ENCODE measurements around the gene TRIM9.
"Not testable (repeated sequence)": the region's sequence is repeated elsewhere in the genome, so short reads cannot be mapped to it uniquely, and the experiment has no call there.

TRIM9 gene

DNA sequence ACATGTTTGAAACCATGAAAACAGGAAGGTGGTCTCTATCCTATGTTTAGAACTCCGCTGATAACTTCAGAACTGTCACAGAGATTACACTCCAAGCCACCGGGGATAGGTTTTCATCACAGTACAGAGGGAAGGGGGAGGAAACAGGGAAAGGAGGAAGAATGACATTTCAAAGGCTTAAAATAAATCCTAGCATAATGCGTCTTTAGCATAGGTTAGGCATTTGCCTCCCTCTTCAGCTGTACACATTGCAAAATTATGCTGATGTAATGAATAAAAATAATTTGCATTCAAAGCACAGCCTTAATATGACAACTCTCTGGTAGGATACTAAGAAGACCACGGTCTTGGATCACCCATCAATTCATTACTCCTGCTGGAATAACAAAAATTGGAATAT, 96.3 kb downstream of the TRIM9 start:
- Histone ChIP-seq H3K4me3 (ENCODE audit: low read depth in 1 of 5, low read length in 5 of 5) (no peak overlapping the region), H3K9me3 (ENCODE audit: control insufficient read depth in 5 of 5, low read length in 5 of 5) (no peaks in the 10 kb centered on the region), H3K36me3 (ENCODE audit: control insufficient read depth in 5 of 5, insufficient read depth in 5 of 5, low read length in 5 of 5) (no peaks in the 10 kb centered on the region), H3K4me1 (ENCODE audit: control insufficient read depth in 5 of 5, insufficient read depth in 5 of 5, low read length in 5 of 5) (no peaks in the 10 kb centered on the region), H3K27me3 (ENCODE audit: control insufficient read depth in 5 of 5, insufficient read depth in 4 of 5, low read length in 5 of 5) (no peaks in the 10 kb centered on the region), H3K27ac (ENCODE audit: low read depth, low read length) (no peak overlapping the region), H3K9ac (ENCODE audit: low read length in 5 of 5) (no peak overlapping the region)

GRCh38 chr14:50997712-50998111, 97.2 kb downstream of the TRIM9 start:
- H3K36me3 ChIP-seq (ENCODE audit: control insufficient read depth in 5 of 5, insufficient read depth in 5 of 5, low read length in 5 of 5), result no peaks in the 10 kb centered on the region
- no peak overlapping the region for H3K4me3 ChIP-seq (ENCODE audit: low read depth in 1 of 5, low read length in 5 of 5)
- no peaks in the 10 kb centered on the region for H3K27me3 ChIP-seq (ENCODE audit: control insufficient read depth in 5 of 5, insufficient read depth in 4 of 5, low read length in 5 of 5)
- no peaks in the 10 kb centered on the region for H3K4me1 ChIP-seq (ENCODE audit: control insufficient read depth in 5 of 5, insufficient read depth in 5 of 5, low read length in 5 of 5)
- H3K9ac ChIP-seq (ENCODE audit: low read length in 5 of 5), result no peak overlapping the region
- H3K9me3 ChIP-seq (ENCODE audit: control insufficient read depth in 5 of 5, low read length in 5 of 5), result no peaks in the 10 kb centered on the region
- no peak overlapping the region for H3K27ac ChIP-seq (ENCODE audit: low read depth, low read length)

DNA sequence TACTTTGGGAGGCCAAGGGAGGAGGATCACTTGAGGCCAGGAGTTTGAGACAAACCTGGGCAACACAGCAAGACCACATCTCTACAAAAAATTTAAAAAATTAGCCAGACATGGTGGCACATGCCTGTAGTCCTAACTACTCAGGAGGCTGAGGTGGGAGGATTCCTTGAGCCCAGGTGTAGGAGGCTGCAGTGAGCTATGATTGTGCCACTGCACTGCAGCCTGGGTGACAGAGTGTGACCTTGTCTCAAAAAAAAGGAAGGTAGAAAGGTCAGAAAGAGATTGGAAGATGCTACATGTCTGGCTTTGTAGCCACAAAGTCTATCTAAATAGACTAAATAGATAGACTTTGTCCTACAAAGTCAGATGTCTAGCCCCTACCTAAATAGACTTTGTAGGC, 100.7 kb downstream of the TRIM9 start:
- not testable (repeated sequence) for H3K27ac ChIP-seq (ENCODE audit: low read depth, low read length); H3K27me3 ChIP-seq (ENCODE audit: control insufficient read depth in 5 of 5, insufficient read depth in 4 of 5, low read length in 5 of 5); H3K9ac ChIP-seq (ENCODE audit: low read length in 5 of 5); H3K4me3 ChIP-seq (ENCODE audit: low read depth in 1 of 5, low read length in 5 of 5); H3K36me3 ChIP-seq (ENCODE audit: control insufficient read depth in 5 of 5, insufficient read depth in 5 of 5, low read length in 5 of 5); H3K4me1 ChIP-seq (ENCODE audit: control insufficient read depth in 5 of 5, insufficient read depth in 5 of 5, low read length in 5 of 5); H3K9me3 ChIP-seq (ENCODE audit: control insufficient read depth in 5 of 5, low read length in 5 of 5)

DNA sequence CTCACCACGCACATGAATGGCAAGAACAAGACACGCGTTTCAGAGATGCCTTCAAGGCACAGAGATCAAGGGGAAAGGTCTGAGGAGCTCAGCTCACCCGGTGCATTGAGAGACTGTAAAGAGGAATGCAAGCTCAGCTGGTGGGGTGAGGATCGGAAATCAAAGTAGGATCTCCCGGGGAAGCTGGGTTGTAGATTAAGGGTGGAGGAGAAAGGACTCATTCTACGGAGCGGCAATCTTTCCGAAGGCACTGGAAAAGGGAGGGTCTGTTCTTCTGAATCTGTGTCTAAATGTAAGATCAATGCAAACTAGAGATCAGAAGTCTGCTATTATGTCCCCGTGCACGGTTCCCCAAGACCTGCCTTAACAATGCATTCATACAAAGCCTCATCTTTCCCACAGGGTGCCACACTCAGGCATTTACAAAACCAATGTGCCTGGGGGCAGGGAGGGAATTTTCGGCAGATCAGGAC, 109.0 kb downstream of the TRIM9 start:
- H3K4me1 ChIP-seq (ENCODE audit: control insufficient read depth in 5 of 5, insufficient read depth in 5 of 5, low read length in 5 of 5), result no peaks in the 10 kb centered on the region
- no peak overlapping the region for H3K9ac ChIP-seq (ENCODE audit: low read length in 5 of 5)
- no peaks in the 10 kb centered on the region for H3K36me3 ChIP-seq (ENCODE audit: control insufficient read depth in 5 of 5, insufficient read depth in 5 of 5, low read length in 5 of 5)
- H3K9me3 ChIP-seq (ENCODE audit: control insufficient read depth in 5 of 5, low read length in 5 of 5), result no peaks in the 10 kb centered on the region
- H3K27ac ChIP-seq (ENCODE audit: low read depth, low read length), result no peak overlapping the region
- H3K27me3 ChIP-seq (ENCODE audit: control insufficient read depth in 5 of 5, insufficient read depth in 4 of 5, low read length in 5 of 5), result peaks cover 0 to 5% (median 0%) of the 10 kb centered on the region in 5 donors
- H3K4me3 ChIP-seq (ENCODE audit: low read depth in 1 of 5, low read length in 5 of 5), result no peak overlapping the region

GRCh38 chr14:50985124-50985858, 109.6 kb downstream of the TRIM9 start:
- Histone ChIP-seq H3K4me1 (ENCODE audit: control insufficient read depth in 5 of 5, insufficient read depth in 5 of 5, low read length in 5 of 5) (no peaks in the 10 kb centered on the region), H3K36me3 (ENCODE audit: control insufficient read depth in 5 of 5, insufficient read depth in 5 of 5, low read length in 5 of 5) (no peaks in the 10 kb centered on the region), H3K27me3 (ENCODE audit: control insufficient read depth in 5 of 5, insufficient read depth in 4 of 5, low read length in 5 of 5) (peaks cover 0 to 5% (median 0%) of the 10 kb centered on the region in 5 donors), H3K9ac (ENCODE audit: low read length in 5 of 5) (no peak overlapping the region), H3K9me3 (ENCODE audit: control insufficient read depth in 5 of 5, low read length in 5 of 5) (no peaks in the 10 kb centered on the region), H3K27ac (ENCODE audit: low read depth, low read length) (no peak overlapping the region), H3K4me3 (ENCODE audit: low read depth in 1 of 5, low read length in 5 of 5) (no peak overlapping the region)

DNA sequence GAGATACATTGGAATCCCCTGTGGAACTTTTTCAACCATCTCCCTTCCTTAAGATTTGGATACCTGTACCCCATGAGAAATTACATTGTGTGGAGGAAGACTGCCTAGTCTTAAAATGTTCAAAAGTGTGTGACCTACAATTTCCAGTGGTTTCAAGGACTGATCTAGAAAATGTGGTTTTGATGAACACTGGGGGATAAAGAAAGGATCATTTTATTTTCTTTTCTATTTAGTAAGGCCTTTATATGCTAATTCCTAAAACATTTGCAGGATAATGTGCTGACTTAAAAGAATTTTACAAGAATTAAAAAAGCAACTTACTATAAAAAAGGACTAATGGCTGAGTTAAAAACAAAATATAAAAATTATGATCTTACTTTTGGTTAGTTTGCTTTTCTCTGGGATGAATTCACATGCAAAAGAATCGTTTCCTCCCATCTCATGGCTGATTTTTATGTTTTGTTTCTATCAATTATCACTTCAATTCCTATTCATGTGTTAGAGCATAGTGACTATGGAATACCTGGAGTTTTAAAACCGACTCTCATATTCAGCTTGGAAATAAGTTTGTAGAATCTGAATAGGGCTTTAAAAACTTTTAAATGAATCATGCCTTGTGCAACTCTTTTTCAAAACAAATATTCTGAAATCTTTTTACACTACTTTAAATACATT, 110.7 kb downstream of the TRIM9 start:
- H3K36me3 ChIP-seq (ENCODE audit: control insufficient read depth in 5 of 5, insufficient read depth in 5 of 5, low read length in 5 of 5), result no peaks in the 10 kb centered on the region
- no peak overlapping the region for H3K4me3 ChIP-seq (ENCODE audit: low read depth in 1 of 5, low read length in 5 of 5)
- no peaks in the 10 kb centered on the region for H3K9me3 ChIP-seq (ENCODE audit: control insufficient read depth in 5 of 5, low read length in 5 of 5)
- H3K9ac ChIP-seq (ENCODE audit: low read length in 5 of 5), result no peak overlapping the region
- peaks cover 0 to 5% (median 0%) of the 10 kb centered on the region in 5 donors for H3K27me3 ChIP-seq (ENCODE audit: control insufficient read depth in 5 of 5, insufficient read depth in 4 of 5, low read length in 5 of 5)
- no peak overlapping the region for H3K27ac ChIP-seq (ENCODE audit: low read depth, low read length)
- no peaks in the 10 kb centered on the region for H3K4me1 ChIP-seq (ENCODE audit: control insufficient read depth in 5 of 5, insufficient read depth in 5 of 5, low read length in 5 of 5)

DNA sequence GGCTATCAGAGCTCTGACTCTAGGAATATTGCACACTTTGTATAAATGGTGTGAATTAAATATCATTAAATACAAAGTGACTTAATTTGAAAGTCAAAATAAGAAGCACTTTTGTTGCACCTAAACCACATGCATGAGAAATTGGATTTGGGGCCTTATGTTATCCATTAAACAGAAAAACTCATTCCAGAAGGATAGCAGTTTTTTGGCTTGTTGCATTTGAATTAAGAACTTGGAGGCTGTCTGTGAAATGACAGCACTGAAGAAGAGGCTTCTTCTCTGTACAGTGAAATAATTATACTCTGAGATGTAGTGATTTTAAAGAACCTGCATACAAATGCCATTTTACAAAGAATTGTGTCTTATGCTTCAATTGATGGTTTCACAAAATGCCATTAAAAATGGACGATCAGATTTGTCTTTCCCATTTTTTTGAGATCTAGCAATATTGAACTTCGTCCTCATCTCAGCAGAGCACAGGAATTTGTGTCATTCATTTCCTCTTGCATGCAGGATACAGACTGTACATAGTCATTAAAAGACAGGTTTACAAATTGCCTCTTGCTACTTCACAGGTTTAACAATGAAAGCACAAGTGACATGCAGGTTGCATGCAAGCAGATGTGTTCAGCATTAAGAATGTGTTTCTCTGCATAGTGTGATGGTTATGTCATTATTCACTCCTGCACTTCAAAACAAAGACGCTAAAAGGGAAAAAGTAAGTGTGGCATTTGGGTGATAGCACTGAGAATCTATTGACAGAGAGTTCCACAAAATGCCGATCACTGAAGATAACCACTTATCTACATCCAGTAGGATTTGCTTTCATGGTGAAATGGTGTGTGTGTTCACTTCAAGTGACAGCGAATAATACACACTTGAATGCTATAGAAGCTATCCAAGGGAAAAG, 114.7 kb downstream of the TRIM9 start:
- Histone ChIP-seq H3K4me3 (ENCODE audit: low read depth in 1 of 5, low read length in 5 of 5) (no peak overlapping the region), H3K9me3 (ENCODE audit: control insufficient read depth in 5 of 5, low read length in 5 of 5) (no peaks in the 10 kb centered on the region), H3K27ac (ENCODE audit: low read depth, low read length) (no peak overlapping the region), H3K36me3 (ENCODE audit: control insufficient read depth in 5 of 5, insufficient read depth in 5 of 5, low read length in 5 of 5) (no peaks in the 10 kb centered on the region), H3K9ac (ENCODE audit: low read length in 5 of 5) (no peak overlapping the region), H3K27me3 (ENCODE audit: control insufficient read depth in 5 of 5, insufficient read depth in 4 of 5, low read length in 5 of 5) (peaks cover 0 to 5% (median 0%) of the 10 kb centered on the region in 5 donors), H3K4me1 (ENCODE audit: control insufficient read depth in 5 of 5, insufficient read depth in 5 of 5, low read length in 5 of 5) (no peaks in the 10 kb centered on the region)

GRCh38 chr14:50978888-50979287, 116.0 kb downstream of the TRIM9 start:
- Histone ChIP-seq H3K36me3 (ENCODE audit: control insufficient read depth in 5 of 5, insufficient read depth in 5 of 5, low read length in 5 of 5) (no peaks in the 10 kb centered on the region), H3K9ac (ENCODE audit: low read length in 5 of 5) (no peak overlapping the region), H3K9me3 (ENCODE audit: control insufficient read depth in 5 of 5, low read length in 5 of 5) (no peaks in the 10 kb centered on the region), H3K4me1 (ENCODE audit: control insufficient read depth in 5 of 5, insufficient read depth in 5 of 5, low read length in 5 of 5) (no peaks in the 10 kb centered on the region), H3K27ac (ENCODE audit: low read depth, low read length) (no peak overlapping the region), H3K4me3 (ENCODE audit: low read depth in 1 of 5, low read length in 5 of 5) (no peak overlapping the region), H3K27me3 (ENCODE audit: control insufficient read depth in 5 of 5, insufficient read depth in 4 of 5, low read length in 5 of 5) (peaks cover 0 to 5% (median 0%) of the 10 kb centered on the region in 5 donors)

DNA sequence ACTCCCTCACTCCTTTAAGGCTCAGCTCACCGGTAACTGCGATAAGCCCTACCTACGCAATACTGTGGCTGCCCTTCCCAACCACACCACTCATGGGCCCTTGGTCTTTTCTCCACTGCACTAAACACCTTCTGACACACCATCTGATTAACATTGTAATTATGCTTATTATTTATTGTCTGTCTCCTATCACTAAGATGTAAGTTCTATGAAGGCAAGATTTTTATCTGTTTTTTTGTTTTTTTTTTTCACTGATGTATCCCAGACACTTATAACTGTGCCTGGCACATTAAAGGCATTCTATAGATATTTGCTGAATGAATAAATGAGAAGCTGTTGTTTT, 116.4 kb downstream of the TRIM9 start:
- Histone ChIP-seq H3K36me3 (ENCODE audit: control insufficient read depth in 5 of 5, insufficient read depth in 5 of 5, low read length in 5 of 5) (no peaks in the 10 kb centered on the region), H3K4me3 (ENCODE audit: low read depth in 1 of 5, low read length in 5 of 5) (no peak overlapping the region), H3K9ac (ENCODE audit: low read length in 5 of 5) (no peak overlapping the region), H3K27me3 (ENCODE audit: control insufficient read depth in 5 of 5, insufficient read depth in 4 of 5, low read length in 5 of 5) (peaks cover 0 to 5% (median 0%) of the 10 kb centered on the region in 5 donors), H3K27ac (ENCODE audit: low read depth, low read length) (no peak overlapping the region), H3K4me1 (ENCODE audit: control insufficient read depth in 5 of 5, insufficient read depth in 5 of 5, low read length in 5 of 5) (no peaks in the 10 kb centered on the region), H3K9me3 (ENCODE audit: control insufficient read depth in 5 of 5, low read length in 5 of 5) (no peaks in the 10 kb centered on the region)

Measured in subcutaneous abdominal adipose tissue (tissue), 5 donors.